A172 (cell line): ENCODE results near the gene MSL1. TPM values are rescaled to one million over a fixed set of nuclear protein-coding genes. Genes with fewer than 3 reads are reported as not detected.

Experiments used
- DNase-seq: peaks from one replicate; pipeline ENCODE4 v3.0.0-alpha.2; 2015; ENCODE audit warnings: low spot score
- total RNA-seq: library from RNA; depleted of rRNA; stranded (reverse); fragments of >200 nt; shearing (Covaris generic); gene quantifications from 2 replicates; pipeline ENCODE4 v1.2.3, GENCODE V29; 2014; rRNA removed

Gene MSL1, protein sequence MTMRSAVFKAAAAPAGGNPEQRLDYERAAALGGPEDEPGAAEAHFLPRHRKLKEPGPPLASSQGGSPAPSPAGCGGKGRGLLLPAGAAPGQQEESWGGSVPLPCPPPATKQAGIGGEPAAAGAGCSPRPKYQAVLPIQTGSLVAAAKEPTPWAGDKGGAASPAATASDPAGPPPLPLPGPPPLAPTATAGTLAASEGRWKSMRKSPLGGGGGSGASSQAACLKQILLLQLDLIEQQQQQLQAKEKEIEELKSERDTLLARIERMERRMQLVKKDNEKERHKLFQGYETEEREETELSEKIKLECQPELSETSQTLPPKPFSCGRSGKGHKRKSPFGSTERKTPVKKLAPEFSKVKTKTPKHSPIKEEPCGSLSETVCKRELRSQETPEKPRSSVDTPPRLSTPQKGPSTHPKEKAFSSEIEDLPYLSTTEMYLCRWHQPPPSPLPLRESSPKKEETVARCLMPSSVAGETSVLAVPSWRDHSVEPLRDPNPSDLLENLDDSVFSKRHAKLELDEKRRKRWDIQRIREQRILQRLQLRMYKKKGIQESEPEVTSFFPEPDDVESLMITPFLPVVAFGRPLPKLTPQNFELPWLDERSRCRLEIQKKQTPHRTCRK
- 61.3 and 64.3 TPM in 2 replicates for total RNA-seq

DNA sequence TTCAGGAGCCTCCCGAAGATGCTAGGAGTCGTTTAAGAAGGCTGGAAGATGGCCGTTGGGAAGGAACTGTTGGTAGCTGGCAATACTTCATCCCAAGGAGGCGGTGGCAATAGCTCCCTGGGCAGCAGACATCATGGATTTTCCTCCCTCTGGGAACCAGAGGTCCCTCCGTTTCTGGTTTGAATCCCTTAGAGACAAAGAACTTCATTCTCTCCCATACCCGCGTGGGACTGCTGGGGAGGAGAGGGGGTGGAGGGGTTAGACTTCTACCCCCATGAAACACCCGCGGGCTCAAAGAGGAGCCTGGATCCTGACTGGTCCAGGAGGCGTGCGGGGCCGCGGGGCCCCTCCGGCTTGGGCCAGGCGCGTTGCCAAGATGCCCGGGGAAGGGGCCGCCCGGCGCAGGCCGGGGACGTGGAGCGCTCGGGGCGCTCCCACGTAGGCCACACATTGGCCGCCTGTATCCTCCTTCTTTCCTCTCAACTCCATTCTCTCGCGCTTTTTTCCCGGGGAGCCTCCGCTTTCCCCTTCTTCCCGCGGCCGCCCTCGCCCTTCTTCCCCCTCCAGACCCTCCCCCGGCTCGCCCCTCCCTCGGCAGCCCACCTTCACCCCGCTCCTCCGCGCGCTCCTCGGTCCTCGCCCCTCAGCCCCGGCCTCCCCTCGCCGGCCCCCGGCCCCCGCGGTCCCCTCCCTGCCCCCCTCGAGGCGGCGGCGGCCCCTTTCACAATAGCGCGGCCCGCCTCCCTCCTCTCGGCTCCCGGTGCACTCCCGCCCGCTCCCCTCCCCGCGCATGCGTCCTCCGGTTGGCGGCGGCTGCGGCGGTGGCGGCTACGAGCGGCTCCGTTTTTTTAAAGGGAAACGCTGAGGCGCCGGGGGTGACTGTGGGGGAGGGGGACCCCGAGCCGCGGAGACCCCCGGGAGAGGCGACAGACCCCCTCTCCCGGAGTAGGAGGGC lies at the start of gene MSL1:
Gene MSL1, plus strand, starts transcription at position 791 of the 955 bp plus-strand sequence. CDS start 642 bp downstream, outside the sequence.
- DNase-seq, result peak; percentile 65

DNA sequence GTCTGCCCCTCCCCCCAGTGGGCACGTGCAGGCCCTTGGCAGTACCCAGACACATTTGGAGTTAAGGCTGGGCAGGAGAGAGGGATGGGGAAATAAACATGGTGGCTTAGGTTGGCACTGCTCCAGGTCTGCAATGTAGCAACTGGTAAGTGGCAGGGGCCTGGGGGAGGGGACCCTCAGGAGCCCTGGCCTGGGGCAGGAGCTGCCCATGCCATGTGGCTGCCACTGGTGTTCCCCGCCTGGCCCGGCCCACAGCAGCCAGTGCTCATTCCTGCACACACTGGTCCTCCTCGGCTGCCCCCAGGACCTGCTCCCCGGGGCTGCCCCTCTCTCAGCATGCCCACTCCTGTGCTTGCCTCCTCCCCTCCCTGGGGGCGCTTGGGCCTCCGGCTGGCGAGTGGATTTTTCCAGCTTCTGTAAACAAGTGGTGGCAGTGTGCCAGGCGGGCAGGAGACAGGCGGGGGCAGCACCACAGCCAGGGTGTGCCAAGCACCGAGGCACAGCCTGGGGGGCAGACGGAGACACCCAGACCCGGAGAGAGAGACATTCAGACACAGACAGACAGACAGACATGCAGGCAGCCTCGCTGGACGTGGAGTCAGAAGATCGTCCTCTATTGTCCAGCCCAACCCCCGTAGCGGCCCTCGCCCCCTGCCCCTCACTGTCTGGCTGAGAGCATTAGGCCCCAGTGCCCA lies 49.6 kb upstream of the MSL1 start:
- peak; percentile 66 for DNase-seq

DNA sequence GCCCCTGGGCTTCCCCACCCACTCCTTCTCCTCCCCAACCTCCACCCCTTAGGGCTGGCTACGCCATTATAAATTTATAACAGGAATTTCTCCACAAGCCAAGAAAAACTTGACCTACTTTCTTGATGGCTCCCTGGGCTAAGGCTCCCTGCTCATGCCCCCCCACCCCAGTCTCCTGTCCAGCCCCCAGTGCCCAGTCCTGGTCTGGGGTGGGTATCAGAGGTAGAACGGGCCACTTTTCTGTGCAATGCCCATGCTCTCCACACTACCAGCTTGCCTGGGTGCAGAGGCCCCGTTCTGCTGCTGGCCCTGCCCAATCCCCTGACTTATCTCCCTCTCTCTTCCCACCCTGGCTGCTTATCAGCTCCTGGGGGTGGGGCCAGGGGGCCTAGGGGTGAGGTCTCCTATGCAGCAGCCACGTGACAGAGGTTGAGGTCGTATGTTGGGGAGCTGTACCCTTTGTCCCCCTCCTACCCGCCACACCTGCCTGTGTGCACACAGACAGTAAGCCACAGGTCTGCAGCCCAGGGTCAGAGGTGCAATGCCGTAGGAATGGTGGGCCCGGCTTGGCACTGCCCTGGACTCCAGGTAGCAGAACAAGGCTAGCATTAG lies 48.9 kb upstream of the MSL1 start:
- no peak for DNase-seq

DNA sequence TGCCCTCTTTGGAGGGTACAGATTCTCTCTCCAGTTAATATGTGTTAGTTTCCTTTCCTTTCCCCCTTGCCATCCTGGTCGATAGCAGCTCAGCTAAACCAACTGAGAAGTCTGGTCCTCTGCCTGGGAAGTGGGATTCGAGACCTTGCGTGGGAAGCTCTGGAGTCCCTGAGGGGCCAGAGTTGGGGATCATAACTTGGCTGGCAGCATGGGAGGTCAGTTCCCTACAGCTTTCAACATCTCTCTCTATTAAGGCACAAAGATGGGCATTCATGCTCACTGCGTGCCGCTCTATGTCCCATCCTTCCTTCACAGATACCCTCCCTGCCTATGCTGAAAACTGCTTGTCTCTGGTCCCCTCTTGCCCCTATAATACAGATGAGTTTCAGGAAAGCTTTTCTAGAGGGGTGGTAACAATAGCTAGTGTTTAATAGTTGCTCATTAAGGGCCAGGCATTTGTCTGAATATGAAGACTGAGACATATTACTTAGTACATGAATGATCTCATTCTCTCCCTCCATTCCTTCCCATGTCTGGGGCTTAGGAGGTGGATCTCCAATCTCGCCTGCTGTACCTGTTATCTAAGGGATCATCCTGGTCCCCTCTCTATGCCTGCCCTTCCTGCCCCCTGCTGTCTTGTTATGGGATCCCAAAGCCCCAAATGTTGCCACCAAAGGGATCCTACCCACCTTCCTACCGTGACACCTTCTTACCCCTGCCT lies 48.2 kb upstream of the MSL1 start:
- no peak for DNase-seq

DNA sequence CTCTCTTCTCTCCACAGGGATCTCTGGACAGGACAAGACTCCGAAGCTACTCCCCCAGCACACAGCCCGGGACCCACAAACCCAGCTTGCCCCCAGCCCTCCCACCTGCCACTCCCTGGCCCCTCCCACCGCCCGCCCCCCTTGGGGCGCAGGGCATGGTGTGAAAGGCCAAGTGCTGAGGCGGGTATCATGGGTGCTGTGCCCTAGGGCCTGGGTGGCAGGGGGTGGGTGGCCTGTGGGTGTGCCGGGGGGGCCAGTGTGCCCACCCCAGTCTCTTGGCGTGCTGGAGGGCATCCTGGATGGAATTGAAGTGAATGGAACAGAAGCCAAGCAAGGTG lies 47.6 kb upstream of the MSL1 start:
- no peak for DNase-seq

DNA sequence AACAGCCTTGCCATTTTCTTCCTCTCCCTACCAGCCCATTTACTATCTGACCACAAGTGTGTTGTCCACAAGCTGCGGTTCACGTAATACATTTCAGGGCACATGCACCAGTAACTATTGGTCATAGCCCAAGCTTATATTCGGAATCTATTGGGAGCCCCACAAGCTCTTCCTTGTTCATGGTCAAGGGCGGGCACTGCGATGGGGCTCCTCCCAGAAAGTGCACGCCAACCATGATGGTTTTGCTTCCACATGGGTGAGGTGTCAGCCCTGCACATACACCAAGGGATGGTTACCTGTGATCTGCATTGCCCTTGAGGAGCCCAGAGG lies 46.9 kb upstream of the MSL1 start:
- no peak for DNase-seq

DNA sequence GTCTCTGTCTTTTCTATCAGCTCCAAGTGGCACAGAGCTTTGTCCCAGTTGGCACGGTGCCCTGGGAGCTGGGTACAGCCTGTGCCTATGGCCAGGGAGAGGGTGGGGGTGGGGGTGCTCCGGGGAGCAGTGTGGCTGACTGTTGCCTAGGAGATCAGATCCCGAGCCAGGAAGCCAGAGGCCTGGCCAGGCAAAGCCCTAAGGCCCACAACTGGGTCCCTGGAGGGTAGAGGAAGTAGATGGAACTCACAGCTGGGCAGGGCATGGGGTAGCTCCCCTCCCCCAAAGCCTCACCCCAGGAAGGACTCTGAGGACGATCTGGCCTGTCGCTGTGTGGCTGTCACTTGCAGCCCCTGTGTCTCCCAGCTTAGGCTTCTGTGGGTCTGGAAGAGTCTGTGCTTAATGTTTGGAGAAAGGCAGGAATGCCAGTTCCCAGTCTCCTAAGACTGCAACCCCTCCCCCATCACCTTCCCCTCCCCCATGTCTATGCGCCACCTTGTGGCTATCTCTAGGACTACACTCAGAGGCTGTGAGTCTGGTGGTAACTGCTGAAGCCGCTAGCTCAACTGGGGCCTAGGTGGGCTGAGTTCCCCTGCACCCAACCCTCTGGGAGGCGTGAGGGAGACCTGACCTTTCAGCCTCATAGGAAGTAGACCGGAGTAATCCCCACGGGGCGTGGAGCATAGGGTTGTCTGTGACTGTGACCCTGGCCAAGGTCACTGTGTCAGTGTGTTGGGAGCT lies 46.4 kb upstream of the MSL1 start:
- no peak for DNase-seq

DNA sequence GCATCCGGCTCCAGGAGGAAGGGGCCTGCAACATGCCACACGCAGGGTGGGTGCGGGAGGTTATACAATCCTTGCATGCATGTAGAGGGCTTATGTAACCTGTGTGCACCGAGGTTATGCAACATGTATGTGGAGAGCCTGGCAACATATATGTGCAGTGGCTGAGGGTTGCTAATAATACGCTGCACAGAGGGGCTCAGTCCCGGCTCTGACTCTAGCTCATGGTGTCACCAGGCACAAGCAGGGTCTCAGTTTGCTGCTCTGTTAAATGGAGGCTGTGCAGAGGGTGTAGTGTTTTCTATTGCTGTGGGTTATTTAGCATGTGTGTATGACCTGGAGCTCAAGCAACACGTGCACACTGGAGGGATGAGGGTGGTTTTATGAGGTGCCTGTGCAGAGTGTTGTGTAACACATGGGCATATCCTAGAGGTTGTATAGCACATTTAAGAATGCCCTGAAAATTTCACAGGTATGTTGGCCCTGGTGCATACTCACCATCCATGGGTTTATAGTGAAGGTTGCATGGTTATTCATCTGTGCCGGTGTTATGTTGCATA lies 45.8 kb upstream of the MSL1 start:
- no peak for DNase-seq

DNA sequence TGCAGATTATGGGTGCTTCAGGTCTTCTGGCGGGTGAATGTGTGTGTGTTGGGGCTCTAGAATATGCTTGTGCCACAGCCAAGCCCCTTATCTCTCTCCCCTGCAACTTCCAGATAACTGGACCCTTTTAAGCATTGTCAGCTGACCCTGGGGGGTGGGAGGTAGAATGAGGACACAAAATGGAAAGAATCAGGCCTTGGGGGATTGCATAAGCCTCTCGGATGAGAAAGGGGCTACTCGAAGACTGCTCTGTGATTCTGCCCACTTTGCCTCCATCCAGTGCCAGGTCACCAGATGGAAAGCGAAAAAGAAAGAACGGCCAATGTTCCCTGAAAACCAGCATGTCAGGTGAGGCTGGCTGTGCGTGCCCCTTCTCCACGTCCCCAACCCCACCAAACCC lies 45.2 kb upstream of the MSL1 start:
- no peak for DNase-seq

DNA sequence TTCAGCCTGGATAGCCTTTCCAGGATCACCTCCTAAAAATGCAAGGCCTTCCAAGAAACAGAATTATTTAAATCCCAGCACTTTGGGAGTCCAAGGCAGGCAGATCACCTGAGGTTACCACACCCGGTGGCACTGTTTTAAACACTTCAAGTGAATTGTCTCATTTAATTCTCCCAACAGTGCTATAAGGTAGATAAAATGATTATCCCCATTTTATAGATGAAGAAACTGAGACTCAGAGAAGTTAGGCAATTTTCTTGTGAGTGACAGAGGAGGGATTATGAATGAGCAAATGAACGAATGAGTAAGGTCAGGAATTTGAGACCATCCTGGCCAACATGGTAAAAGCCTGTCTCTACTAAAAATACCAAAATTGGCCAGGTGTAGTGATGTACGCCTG lies 42.2 kb upstream of the MSL1 start:
- no peak for DNase-seq

DNA sequence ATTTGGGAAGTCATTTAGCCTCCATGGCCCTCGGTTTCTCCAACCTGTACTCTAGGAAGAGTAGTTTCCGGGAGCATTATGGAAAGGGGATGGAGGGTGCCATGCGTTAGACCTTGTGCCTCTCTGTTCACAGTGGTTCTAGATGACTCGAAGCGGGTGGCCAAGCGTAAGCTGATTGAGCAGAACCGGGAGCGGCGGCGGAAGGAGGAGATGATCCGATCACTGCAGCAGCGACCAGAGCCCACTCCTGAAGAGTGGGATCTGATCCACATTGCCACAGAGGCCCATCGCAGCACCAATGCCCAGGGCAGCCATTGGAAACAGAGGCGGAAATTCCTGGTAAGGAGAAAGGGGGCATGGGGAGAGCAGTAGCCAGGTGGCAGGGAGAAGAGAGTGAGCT lies 37.3 kb upstream of the MSL1 start:
- no peak for DNase-seq

DNA sequence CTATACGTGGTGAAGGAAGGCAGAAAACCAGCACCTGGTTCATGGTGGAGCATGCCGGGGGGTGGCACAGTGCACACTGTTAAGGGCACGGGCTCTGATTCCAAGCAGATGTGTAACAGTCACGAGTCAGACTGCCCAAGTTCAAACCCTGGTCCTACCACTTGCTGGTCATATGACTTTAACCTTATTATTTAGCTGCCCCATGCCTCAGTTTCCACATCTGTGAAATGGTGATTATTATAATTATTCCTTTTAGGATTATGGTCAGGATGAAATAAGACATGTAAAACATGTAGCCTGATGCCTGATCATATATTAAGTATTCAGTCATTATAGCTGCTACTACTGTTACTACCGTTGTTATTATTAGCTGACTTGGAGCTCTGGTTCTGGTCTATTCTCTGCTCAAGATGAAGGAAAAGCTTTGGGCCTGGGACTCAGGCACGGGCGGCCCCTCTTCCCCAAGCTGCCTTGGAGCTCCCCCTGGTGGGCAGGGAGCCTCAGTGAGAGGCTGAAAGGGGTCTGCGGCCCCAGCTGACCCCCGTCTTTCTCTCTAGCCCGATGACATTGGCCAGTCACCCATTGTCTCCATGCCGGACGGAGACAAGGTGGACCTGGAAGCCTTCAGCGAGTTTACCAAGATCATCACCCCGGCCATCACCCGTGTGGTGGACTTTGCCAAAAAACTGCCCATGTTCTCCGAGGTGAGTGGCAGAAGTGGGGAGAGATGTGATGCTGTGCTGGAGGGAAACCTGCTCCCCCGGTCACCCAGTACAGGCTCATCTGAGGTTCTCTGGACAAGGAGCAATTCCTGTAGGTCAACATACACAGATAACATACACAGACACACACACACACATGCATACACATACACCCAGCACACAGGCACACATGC lies 35.4 kb upstream of the MSL1 start:
- no peak for DNase-seq

DNA sequence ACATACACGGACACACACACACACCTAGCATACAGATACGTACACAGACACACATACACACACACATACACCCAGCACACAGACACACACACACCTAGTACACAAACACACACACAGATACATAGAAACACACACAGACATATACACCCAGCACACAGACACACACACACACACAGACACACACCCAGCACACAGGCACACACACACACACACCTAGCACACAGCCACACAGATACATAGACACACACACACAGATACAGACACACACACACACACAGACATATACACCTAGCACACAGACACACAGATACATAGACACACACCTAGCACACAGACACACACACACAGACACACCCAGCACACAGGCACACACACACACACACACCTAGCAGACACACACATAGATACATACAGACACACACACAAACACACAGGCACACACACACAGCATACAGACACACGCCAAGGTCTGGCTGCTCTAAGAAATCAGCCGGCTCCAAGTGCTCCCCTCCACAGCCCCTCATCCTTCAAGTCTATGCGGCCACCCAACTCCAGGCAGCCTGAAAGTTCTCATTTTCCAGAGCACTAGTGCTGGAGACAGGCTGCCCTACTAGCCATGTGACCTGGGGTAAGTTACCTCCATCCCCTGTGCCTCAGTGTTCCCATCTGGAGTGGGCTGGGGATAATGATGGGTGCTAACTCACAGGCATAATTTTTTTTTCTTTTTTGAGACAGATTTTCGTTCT lies 34.5 kb upstream of the MSL1 start:
- no peak for DNase-seq

DNA sequence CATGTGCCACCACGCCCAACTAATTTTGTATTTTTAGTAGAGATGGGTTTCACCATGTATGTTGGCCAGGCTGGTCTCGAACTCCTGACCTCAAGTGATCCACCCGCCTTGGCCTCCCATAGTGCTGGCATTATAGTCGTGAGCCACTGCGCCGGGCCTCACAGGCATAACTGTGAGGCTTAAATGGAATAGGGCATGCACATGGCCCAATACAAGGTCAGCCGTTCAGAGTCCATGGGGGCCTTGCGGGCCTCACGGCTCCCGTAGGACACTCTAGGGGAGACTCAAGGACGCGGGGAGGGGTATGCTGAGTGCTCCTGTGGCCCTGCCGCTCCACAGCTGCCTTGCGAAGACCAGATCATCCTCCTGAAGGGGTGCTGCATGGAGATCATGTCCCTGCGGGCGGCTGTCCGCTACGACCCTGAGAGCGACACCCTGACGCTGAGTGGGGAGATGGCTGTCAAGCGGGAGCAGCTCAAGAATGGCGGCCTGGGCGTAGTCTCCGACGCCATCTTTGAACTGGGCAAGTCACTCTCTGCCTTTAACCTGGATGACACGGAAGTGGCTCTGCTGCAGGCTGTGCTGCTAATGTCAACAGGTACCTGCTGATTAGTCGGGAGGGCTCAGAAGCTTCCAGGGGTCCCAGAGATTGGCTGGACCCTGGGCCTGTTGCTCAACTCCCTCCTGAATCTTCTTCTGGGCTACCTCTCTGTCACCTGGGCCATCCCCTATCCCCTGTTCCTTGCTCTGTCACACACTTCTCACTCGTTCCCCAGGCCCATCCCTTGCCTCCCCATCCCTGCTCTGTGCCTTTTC lies 33.7 kb upstream of the MSL1 start:
- no peak for DNase-seq

DNA sequence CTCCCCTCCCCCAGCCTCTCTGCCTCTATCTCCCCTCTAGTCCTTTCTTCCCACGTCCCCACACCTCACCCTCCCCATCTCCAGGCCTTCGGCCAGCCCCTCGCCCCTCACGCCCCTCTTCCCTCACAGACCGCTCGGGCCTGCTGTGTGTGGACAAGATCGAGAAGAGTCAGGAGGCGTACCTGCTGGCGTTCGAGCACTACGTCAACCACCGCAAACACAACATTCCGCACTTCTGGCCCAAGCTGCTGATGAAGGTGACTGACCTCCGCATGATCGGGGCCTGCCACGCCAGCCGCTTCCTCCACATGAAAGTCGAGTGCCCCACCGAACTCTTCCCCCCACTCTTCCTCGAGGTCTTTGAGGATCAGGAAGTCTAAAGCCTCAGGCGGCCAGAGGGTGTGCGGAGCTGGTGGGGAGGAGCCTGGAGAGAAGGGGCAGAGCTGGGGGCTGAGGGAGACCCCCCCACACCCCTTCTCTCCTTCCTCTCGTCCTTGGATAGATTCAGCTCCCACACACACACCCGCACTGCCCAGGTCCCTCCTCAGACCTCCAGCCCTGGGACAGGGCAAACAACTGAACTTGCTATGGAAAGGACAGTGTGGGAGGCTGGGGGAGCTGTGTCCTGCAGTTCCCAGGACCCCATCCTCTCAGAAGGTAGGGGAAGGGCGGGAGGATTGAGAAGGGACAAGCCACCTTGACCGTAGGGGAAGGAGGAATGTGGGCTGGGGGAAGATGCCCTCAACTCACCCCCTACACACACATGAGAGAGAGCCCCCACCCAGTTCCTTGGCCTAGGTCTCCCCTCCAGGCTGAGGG lies 32.5 kb upstream of the MSL1 start:
- DNase-seq, result no peak
